Effector CD8-positive, alpha-beta T cell (primary cell): ENCODE measurements around the gene ARFGEF2.
"Not testable (repeated sequence)": the region's sequence is repeated elsewhere in the genome, so short reads cannot be mapped to it uniquely, and the experiment has no call there.

Source experiments
- DNase-seq: peaks from one replicate; lab custom pipeline; 2025; lab: John Stamatoyannopoulos, UW

The ARFGEF2 gene

GRCh38 chr20:49078310-49078709 lies 156.8 kb downstream of the ARFGEF2 start:
- DNase-seq: no peak

DNA sequence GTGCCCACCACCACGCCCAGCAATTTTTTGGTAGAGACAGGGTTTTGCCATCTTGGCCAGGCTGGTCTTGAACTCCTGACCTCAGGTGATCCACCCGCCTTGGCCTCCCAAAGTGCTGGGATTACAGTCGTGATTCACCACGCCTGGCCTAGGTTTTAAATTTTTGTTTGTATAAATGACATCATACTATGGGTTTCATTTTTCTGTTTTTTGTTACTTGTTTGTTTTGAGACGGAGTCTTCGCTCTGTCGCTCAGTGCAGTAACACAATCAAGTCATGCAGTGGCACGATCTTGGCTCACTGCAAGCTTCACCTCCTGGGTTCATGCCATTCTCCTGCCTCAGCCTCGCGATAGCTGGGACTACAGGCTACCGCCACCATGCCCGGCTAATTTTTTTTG lies 160.8 kb downstream of the ARFGEF2 start:
- not testable (repeated sequence) for DNase-seq
